Measurements from ENCODE around the gene FIGNL1.
A peak's percentile ranks its signal among the peaks of the same experiment; 100 is the strongest.

FIGNL1 gene

GRCh38 chr7:50425318-50425717 is 24.8 kb downstream of the FIGNL1 start:
- TF ChIP-seq CTCF (conservative IDR thresholded peaks at IDR 0.05; ENCODE audit: low read depth), result no peak
- ChIA-PET CTCF (interaction anchor here (0.6 kb wide), 1 partner anchor 24 kb away, joined by 3 read pairs; no protein-coding TSS in a partner anchor), POLR2A (ENCODE audit: low non-redundant PET) (no interaction called here)
- DNase-seq (ENCODE audit: low spot score), result no peak
- no peak overlapping the region for H3K27ac ChIP-seq

- CTCF ChIA-PET, result no interaction called here
- POLR2A ChIA-PET (ENCODE audit: low non-redundant PET), result no interaction called here
- DNase-seq (ENCODE audit: low spot score), result no peak
Measured at GRCh38 chr7:50423860-50424259, 26.3 kb downstream of the FIGNL1 start.

DNA sequence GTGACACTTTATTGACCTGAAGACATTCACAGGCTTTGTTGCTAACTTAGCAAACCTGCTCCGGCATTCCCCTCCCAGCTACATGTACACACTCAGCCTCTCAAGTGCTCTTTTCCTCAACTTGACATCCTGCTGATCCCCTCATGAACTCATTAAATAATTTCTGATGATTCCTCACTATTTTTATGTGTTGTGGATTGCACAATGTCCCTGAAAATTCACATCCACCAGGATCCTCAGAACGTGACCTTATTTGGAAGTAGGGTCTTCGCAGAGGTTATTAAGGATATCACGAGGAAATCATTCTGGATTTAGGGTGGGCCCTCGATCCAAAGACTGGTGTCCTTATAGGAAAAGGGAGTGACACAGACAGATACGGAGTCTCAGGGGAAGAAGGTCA is 27.3 kb downstream of the FIGNL1 start:
- ChIA-PET POLR2A (ENCODE audit: low non-redundant PET) (no interaction called here), CTCF (interaction anchor here (0.7 kb wide), 1 partner anchor 218 kb away, joined by 3 read pairs; no protein-coding TSS in a partner anchor)
- no peak for TF ChIP-seq CTCF (conservative IDR thresholded peaks at IDR 0.05; ENCODE audit: low read depth)
- DNase-seq (ENCODE audit: low spot score), result no peak
- H3K27ac ChIP-seq, result no peak overlapping the region

More at GRCh38 chr7:50423860-50424259, 26.3 kb downstream of the FIGNL1 start:
- H3K27ac ChIP-seq, result no peak overlapping the region
- no peak for TF ChIP-seq CTCF (conservative IDR thresholded peaks at IDR 0.05; ENCODE audit: low read depth)

- TF ChIP-seq CTCF (conservative IDR thresholded peaks at IDR 0.05; ENCODE audit: low read depth), result no peak
- ChIA-PET POLR2A (ENCODE audit: low non-redundant PET) (no interaction called here), CTCF (interaction anchor here (0.6 to 1.0 kb wide), 3 partner anchors 18 to 216 kb away, joined by 3 to 6 read pairs (median 5); partner anchors contain the start of gene FIGNL1)
- H3K27ac ChIP-seq, result no peak overlapping the region
- DNase-seq (ENCODE audit: low spot score), result no peak
Measured at GRCh38 chr7:50421043-50421442, 29.1 kb downstream of the FIGNL1 start.

DNA sequence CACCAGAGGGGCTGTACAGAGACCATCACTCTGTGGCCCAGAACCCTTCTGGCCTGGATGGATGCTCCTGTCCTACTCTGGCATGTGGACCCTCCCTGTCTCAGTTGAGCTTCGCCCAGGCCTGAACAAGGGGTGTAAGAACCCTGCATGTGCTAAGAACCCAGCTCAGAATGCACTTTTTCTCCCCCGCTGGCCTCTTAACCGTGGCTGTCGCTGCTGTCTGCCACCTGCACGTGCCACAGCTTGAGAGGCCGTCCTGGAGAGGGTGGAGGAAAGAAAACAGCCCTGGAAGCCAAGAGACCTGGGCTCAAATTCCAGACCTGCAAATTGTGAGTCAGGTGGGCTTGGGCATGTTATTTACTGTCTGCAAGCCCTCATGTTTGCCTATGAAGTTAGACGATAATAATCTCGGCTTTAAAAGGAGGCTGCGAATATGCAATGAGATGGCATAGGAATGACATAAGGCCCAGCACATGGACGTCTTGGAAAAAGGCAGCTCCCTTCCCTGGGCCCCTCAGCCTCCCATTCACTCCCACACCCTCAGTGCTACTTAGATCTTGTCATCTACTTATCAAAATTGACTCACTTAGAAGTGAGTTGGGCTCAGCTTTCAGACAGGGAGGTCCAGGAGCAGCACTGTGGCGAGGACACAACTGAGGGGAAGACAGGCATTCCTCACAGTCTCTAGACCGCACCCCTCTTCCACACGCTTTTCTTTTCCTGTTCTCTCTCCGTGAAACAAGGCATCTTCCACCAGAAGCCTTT is 31.4 kb downstream of the FIGNL1 start:
- TF ChIP-seq CTCF (conservative IDR thresholded peaks at IDR 0.05; ENCODE audit: low read depth), result no peak
- no peak for DNase-seq (ENCODE audit: low spot score)
- ChIA-PET CTCF (interaction anchor here (0.6 to 4.1 kb wide), 6 partner anchors 64 to 352 kb away, joined by 3 to 41 read pairs (median 3); no protein-coding TSS in a partner anchor), POLR2A (ENCODE audit: low non-redundant PET) (no interaction called here)
- H3K27ac ChIP-seq, result no peak overlapping the region

DNA sequence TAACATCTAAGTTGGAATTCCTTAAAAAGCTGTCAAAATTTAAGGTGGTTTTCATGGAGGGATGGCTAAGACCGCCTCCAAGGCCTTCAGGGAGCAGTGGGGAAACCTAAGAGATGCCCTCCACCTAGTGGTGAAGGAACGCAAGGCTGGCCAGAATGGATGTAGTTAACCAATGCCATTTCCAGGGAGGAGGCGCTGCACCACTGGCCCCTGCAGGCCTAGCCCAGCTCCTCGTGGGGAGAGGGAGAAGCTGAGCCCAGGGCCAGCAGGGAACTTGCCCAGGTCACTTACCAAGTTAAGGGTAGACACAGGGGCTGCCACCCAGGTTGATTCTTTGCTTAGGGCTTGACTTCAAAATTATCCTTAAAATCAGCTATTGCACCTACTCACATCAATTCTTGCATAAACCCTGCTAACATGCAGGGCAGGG is 32.0 kb downstream of the FIGNL1 start:
- CTCF ChIA-PET, result interaction anchor here (0.6 to 4.1 kb wide), 8 partner anchors 11 to 352 kb away, joined by 3 to 41 read pairs (median 4); no protein-coding TSS in a partner anchor
- POLR2A ChIA-PET (ENCODE audit: low non-redundant PET), result no interaction called here
- DNase-seq (ENCODE audit: low spot score), result peak; percentile 80
- H3K27ac ChIP-seq, result no peak overlapping the region
- peak; percentile 93 for TF ChIP-seq CTCF (conservative IDR thresholded peaks at IDR 0.05; ENCODE audit: low read depth)
